NCI-H460 (cell line): Measurements from ENCODE around the gene APOO. TPM values are rescaled to one million over a fixed set of nuclear protein-coding genes. Genes with fewer than 3 reads are reported as not detected.

Experiments used
- DNase-seq: peaks from one replicate; pipeline ENCODE4 v3.0.0-alpha.2; 2016; ENCODE audit warnings: low read depth; ENCODE audit errors: extremely low read depth
- total RNA-seq: library from RNA; depleted of rRNA; stranded (reverse); fragments of >200 nt; shearing (Covaris generic); gene quantifications from 2 replicates; pipeline ENCODE4 v1.2.3, GENCODE V29; 2014

APOO gene
- total RNA-seq, 1 experiment from 2014 or later = 40.5 TPM

- DNase-seq = no peak
Observed at GRCh38 chrX:23822841-23823240, 84.9 kb downstream of the APOO start.

GRCh38 chrX:23822397-23822796 lies 85.3 kb downstream of the APOO start:
- DNase-seq = no peak

- no peak for DNase-seq
Observed at GRCh38 chrX:23821847-23822246, 85.9 kb downstream of the APOO start.

GRCh38 chrX:23820235-23820782 lies 87.4 kb downstream of the APOO start:
- DNase-seq = no peak

GRCh38 chrX:23819385-23820234 lies 88.1 kb downstream of the APOO start:
- DNase-seq = no peak

- no peak for DNase-seq
Observed at GRCh38 chrX:23817979-23818336, 89.8 kb downstream of the APOO start.

DNA sequence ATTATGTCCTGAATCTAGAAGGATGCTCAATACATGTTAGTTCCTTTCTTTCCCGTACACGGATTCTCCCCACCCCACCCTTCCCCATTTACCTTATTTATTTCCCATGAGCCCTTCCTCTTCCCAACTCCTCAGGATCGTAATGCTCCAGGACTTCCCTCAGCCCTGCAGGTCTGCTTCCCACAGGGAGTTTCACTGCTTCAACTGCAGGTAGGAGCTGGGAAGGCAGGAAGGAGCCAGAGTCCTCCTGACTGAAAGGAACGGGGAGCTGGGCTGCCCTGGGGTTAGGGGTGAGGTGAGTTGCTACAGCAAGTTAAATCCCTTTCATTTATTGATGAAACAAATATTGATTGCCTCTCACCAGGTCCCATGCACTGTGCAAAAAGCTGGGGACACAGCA lies 91.6 kb downstream of the APOO start:
- no peak for DNase-seq

DNA sequence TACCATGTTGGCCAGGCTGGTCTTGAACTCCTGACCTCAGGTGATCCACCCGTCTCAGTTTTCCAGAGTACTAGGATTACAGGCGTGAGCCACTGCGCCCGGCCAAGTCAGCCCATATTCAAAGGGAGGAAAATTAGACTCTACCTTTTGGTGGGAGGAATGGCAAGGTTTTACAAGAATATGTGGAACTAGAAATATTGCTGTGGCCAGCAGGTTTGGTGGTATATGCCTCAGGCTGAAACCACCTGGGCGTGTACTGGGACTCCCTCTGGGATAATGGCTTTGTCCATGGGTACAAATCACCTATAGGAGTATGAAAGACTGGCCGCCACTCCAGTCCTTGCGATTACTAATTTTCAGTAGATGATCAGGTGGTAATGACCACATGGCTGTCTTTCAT lies 92.4 kb downstream of the APOO start:
- DNase-seq = no peak

DNA sequence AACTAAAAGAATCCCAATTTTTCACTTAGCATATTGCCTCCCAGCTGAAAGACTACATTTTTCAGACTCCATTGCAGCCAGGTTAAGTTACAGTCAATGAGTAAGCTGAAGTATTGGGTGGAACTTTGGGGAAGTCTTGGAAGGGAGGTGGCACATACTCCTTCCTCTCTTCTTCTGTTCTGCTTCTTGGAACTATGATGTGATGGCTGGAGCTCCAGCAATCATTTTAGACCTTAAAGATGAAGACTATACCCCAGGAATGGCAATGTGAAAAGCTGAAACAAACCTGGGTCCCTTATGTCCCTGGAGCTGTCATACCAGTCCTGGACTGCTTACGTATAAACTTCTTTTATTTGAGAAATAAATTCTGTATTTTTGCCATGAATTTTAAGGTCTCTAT lies 93.9 kb downstream of the APOO start:
- no peak for DNase-seq

DNA sequence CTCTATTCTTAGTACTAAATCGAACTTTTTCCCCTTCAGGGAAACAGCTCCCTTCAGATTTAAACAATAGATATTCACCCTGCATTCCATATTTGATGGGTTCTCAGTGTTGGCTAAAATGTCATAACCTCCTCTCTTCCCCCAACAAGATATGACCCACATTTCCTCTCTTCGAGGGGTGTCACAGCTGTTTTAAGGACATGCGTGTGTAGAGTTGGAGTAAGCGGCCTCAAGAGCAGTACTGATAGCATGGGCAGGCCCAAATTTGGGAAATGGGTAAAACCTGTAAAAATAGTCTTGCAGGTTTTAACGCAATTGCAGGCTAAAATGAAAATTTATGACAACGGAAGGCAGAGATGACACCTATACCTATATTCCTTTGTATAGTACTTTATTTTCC lies 96.1 kb downstream of the APOO start:
- no peak for DNase-seq

DNA sequence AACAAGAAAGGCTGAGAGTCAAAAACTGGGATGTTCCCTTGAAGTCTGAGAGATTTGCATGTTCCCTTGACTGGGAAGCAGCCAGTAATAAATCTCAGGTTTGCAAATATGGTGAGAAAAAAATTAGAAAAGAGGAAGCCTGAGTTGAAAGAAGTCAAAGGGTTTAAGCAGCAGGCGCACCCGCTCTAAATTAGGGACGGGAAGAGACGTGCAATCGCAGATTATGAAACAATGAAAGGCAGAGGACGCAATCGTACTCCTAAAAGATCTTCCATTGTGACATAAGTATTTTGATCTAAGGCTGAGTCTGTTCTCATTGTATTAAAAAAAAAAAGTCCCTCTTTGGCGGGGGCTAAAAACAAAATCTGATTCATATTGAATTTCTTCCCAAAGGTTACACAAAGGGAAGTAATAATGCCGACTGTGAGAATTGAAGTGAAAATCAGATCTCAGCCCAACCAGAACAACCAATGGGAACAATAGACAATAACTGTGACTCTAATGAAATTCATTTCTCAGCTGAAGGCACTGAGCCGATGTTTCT lies 96.6 kb downstream of the APOO start:
- DNase-seq = no peak

DNA sequence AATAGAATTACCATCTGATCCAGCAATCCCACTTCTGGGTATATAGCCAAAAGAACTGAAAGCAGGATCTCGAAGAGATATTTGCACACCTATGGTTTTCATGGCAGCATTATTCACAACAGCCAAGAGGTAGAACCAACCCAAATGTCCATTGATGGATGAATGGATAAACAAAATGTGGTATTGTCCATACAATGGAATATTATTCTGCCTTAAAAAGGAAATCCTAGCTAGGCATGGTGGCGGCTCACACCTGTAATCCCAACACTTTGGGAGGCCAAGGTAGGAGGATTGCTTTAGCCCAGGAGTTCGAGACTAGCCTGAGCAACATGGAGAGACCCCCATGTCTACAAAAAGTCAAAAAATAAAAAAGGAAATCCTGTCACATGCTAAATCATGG lies 97.5 kb downstream of the APOO start:
- DNase-seq = no peak

GRCh38 chrX:23805389-23805788 lies 102.3 kb downstream of the APOO start:
- DNase-seq = no peak

GRCh38 chrX:23804578-23804977 lies 103.2 kb downstream of the APOO start:
- no peak for DNase-seq

DNA sequence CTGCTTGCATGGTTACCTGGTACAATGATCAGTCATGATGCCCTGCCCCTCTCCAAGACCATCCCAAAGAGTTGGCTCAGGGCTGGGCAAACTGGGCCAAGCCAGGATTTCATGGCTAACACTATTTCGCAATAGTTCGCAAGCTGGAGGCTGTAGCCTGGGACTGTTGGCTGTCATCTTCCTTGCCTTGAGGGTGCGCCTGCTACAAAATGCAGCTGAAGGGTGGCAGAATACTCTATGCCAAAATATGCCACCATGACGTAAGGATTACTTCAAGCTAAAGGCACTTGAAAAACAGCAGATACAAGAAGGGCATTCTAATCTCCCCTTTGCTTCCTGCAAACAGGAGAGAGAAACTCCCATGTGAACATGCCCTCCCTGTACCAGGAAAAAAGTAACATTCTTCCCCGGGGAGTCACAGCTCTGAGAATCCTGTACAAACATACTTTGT lies 103.8 kb downstream of the APOO start:
- DNase-seq = peak; percentile 78

DNA sequence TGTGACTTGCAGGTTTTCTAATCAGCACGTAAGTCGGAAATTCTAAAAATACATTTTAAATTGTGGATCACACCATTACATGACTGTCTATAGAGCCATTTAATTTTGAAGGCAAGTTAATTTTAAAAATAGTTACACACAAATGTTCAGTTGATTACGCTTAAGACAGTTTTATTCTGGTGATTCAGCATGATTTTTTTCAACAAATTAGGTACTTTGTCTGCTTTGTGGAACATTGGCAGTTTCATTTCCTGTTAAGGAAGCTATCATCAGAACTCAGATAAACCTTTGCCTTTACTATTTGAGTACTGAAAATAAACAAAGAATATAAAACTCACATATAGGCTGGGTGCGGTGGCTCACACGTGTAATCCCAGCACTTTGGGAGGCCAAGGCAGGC lies 105.3 kb downstream of the APOO start:
- no peak for DNase-seq

DNA sequence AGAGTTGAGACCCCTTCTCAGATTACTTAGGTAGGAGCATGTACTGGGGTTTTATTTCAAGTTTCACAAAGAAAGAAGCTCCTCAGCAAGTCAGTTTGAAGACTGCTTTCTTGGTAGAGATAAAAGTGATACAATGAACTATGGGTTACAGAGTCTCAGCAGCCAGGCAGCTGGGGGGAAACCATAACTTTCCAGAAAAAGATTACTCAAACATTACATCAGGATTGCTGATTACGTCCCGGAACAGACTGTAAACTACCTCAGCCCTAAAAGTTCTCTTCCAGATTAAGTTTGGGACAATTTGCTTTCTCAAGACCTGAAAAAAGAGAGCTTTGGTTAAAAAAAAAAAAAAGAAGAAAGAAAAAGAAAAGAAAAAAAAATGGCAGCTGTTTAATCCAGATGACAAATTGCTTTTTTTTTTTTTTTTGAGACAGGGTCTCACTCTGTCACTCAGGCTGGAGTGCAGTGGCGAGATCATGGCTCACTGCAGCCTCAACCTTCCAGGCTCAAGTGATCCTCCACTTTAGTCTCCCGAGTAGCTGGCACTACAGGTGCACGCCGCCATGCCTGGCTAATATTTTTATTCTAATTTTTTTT lies 108.2 kb downstream of the APOO start:
- DNase-seq = no peak

DNA sequence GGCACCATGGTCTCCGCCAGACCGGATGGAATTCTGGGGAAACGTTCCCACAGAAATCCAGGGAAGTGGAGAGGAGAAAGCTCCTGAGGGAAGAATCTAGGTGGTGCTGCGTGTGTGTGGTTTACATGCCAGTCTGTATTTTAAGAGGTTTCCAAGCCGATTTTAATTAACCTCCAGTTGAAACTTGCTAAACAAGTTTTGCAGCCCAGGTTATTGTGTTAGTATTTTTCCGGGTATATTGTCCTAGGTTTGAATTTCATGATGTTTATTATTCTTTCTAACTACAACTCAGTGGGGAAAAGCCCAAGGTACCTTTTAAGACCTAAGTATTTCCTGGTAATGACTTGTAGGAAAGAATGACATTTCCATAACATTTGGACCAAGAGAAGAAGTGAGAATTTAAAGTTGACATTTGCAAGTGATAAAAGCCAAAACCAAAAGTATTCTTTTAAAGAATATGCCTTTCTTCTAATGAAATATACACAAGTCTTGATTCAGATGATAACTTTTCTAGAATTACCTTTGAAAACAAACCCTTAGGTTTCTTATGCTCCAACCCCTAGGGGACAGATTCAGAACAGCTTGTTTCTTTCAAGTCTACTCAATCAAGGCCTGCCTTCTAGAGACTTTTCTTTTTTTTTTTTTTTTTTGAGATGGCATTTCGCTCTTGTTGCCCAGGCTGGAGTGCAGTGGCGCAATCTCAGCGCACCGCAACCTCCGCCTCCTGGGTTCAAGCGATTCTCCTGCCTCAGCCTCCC lies 110.2 kb downstream of the APOO start:
- DNase-seq = no peak

- no peak for DNase-seq
Observed at GRCh38 chrX:23795221-23795620, 112.5 kb downstream of the APOO start.

DNA sequence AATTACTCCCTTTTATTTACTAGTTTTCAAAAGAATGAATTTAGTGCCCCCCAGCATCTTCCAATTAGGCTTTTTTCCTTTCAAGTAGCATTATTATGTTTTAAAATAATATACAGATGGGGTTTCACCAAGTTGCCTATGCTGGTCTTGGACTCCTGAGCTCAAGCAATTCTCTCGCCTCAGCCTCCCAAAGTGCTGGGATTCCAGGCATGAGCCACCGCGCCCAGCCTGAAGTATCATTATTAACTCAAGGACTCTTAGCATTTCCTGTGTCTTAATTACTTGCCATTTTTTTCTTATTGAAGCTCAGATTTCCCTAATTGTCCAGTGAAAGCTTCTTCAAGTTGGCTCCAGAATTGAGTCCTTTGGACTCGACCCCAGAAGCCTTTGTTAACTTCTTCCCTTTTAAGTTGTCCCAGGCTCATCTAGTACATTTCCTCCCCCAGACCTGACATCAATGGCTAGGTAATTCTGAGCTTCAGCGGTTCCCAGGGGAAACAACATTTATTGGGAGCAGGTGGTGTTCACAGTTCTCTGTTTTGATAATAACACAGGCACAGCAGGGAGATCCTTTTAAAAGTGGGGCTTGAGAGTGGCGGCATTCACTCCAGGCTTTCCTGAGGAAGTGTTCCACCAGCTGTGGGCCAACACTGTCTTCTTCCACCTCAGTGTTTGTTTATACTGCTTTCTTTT lies 114.7 kb downstream of the APOO start:
- no peak for DNase-seq

DNA sequence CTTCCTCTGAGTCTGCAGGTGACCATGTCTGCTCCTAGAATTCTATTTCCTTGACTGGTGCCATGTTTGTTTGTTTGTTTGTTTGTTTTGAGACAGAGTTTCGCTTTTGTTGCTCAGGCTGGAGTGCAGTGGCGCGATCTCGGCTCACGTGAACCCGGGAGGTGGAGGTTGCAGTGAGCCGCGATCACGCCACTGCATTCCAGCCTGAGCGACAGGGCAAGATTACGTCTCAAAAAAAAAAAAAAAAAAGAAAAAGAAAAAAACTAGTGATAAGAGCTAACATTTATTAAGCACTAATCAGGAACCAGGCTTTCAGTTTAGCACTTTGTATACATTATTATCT lies 117.6 kb downstream of the APOO start:
- DNase-seq = no peak
